Stimulated activated CD8-positive, alpha-beta memory T cell treated with anti-CD3 and anti-CD28 coated beads, Interleukin-15, amount 100 ng/mL, for 1 hour (primary cell): ENCODE measurements around the gene CACNA2D1.
"Not testable (repeated sequence)": the region's sequence is repeated elsewhere in the genome, so short reads cannot be mapped to it uniquely, and the experiment has no call there.

Experiments
- DNase-seq: peaks from one replicate; pipeline ENCODE4 v3.0.0-alpha.2; 2020; ENCODE audit warnings: low read depth

Gene CACNA2D1

DNA sequence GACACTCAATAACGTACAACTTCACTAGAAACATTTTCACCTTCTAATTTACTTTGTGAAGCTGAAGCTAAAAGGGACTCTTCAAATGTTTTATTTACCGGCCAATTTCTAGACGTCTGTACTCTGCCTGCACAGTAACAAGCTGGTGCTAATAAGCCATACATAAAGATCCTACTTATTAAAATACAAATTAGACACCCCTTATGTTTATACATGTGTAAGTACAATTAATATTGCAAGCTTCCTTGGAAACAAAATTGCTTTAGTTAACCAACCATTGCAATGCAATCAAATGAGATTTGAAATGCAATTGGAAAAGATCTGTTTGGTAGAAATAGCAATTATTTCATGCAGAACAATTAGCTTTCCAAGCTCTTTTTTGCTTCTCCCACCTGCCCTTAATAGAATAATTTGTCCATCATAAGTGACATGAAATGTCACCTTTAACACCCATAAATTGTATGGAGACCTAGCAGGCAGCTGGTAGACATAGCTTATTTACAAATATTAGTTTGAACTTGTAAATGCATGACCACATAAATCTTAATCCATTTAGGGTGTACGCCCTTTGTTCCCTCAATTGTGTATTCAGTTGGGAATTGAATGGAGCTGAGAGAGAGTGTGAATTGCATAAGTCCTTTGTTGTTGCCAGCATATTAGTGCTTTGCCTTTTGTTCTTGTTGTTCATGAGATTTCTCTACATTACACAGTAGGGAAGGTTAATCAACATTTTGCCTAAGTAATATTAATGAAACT is 277.1 kb downstream of the CACNA2D1 start:
- DNase-seq, result no peak

DNA sequence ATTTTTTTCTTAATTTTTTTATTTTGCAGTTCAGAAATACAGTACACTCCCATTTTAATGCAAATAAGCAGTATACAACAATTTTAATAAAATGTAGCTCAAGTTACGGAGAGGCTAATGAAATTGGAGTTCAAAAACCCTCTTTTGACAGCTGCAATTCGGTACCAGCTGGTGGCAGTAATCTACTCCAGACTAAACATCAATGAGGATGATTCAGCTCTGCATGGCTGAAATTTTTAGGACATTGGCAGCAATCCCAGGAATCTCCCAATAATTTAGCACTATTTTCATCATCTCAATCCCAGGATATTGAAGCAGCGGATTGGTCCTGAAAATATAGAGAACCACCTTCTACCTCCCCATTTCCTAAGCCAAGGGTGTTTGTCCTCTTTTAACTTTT is 278.8 kb downstream of the CACNA2D1 start:
- no peak for DNase-seq

DNA sequence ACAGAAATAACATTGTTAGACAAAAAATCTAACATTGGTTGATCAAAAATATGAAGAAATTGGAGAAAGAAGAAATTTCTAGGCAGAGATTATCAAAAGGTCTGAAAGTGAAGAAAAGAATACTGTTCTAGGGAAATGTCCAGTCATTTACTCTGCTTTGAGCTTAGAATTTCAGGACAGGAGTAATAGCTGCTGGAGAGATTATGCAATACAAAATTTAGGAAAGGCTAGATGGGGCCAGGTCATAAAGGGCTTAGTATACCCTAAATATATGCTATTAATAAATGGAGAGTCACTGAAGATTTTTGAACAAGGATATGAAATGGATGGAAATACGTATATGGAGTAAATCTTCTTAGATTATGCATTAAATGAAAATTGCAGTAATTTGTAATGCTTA is 279.2 kb downstream of the CACNA2D1 start:
- DNase-seq, result no peak

DNA sequence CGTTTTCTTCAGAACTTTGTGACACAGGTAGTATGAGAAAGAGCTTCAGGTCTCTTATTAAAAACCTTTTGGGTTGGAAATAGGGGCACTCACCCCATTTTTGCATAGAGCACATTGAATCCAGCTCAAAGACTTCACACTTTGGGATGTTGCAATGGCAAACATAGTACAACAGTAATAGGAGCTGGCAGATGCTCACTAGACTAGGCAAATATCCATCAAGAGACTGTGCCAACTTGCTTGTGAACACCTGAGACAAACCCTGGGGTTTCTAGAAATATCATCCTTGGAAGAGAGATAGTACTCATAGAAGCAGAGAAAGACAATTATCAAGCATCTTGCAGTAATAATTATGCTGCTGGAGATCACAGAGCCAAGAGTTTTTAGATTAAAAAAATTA is 280.0 kb downstream of the CACNA2D1 start:
- DNase-seq, result no peak

DNA sequence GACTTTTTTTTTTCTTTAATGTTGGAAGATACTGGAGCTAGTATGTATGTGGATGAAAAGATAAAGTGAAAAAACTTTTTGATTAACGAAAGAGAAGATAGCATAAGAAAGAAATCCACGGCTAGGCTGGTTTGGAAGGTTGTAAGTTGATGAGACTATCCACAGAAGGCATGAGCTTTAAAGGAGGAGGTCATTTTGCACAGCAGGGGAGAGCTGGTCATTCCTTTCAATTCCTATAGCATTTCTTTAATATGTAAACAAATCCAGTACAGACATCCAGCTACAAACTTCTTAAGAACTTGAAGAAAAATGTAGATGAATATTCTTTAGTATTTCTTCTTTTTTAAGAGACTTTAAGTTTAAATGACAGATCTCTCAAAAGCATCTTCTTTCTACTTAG is 281.3 kb downstream of the CACNA2D1 start:
- no peak for DNase-seq

DNA sequence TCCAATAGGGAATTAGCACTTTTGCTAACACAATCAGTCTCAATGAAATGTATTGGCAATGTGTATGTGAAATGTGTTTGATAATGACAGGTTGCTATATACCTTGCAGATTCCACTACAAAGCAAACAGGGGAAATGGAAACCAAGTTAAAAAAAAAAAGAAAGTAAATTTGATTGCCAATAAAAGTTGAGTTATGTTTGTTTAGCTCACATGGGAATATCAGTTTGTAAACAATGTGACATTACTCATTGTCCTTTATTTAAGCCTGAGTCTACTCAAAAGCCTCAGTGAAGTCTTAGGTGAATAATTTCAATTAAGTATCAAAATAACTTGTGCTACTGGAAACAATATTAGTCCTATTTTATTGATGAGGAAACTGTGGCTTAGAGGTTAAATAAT is 285.2 kb downstream of the CACNA2D1 start:
- DNase-seq, result no peak

DNA sequence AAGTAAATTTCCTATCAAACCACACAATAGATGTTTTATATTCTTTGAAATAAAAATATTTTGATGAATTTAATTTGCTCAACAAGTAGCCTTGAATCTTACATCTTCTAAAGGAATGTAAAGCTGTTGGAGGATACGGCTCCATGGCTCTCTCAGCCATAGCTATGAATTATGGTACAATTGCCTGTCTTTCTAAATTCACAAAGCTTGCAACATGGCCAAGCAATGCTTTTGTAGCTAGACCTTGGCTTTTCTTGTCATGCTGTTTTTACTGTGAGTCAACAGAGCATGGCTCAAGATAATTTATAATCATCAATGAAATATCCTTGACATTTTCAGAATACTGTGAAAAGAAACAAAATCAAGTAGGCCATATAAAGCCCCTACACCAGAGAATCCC is 286.7 kb downstream of the CACNA2D1 start:
- DNase-seq, result no peak

DNA sequence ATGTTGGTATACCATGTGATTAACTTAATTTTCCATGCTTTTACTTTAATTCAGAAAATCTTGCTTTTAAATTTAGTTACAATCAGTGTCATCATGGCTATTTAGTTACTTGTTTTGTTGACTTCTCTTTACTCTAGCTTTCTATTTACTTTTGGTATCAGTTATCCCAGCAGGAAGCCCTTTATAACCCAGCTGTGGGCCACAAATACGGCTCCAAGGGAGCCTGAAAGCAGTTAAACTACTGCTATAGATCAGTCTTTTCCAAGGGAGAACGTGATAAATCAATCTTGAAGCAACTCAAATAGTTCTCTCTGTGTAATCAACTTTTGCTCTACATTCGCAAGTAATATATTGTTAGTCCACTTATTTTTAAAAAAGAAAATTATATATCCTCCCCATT is 287.4 kb downstream of the CACNA2D1 start:
- DNase-seq, result no peak

DNA sequence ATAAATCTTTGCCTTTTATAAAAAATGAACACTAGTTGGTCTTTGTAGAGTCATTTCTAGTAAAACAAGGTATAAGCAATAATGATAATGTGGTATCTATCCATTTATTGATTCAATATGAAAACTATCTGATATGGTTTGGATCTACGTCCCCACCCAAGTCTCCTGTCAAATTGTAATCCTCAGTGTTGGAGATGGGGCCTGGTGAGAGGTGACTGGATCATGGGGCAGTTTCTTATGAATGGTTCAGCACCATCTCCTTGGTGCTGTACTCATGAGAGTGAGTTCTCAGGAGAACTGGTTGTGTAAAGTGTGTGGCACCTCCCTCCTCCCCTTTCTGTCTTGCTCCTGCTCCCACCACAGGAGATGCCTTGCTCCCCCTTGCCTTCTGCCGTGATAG is 288.8 kb downstream of the CACNA2D1 start:
- no peak for DNase-seq

DNA sequence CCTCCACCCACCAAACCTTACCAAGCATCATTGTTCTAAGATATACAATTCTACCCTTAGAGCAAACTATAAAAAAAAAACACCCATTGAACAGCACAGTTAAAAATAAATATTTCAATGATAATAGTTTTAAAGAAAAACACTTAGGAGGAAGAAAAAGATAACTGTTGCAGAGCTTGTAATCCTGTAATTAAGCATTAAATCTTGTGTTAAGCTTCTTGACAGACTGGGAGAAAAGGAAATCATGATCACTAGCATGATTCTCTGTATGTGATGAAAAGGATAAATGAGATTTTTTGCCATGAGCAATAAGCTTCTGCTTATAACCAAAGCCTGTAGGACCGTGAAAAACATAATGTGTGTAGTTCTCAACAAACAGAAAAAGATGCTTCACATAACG is 289.8 kb downstream of the CACNA2D1 start:
- no peak for DNase-seq

DNA sequence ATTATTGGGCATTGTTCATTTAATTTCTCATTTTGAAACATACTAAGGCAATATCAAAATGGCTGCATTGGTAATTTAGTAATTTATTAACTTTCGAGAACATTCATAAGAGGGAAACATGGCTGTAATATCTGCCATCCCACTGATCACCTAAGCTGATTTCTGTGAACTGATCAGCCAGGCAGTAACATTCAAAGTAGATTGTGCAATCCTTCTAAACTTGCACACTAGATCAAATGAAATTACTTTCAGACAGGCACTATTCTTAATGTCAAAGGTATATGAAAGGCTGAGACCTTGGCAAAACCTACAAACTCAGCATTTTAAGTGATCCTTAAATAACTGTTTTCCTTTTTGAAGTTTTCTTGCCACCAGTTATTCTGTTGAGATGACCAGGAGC is 290.7 kb downstream of the CACNA2D1 start:
- DNase-seq, result no peak

DNA sequence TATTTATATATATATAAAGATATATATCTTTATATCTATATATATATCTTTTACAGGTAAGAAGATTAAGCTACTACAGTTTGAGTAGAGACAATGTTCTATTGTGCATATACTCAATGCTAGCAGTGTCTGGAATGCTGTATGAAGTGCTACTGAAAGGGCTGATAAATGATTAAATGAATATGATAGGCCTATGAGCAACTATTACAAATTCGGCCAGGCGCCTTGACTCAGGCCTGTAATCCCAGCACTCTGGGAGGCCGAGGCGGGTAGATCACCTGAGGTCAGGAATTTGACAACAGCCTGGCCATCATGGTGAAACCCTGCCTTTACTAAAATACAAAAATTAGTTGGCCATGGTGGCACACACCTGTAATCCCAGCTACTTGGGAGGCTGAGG is 297.1 kb downstream of the CACNA2D1 start:
- DNase-seq, result no peak

DNA sequence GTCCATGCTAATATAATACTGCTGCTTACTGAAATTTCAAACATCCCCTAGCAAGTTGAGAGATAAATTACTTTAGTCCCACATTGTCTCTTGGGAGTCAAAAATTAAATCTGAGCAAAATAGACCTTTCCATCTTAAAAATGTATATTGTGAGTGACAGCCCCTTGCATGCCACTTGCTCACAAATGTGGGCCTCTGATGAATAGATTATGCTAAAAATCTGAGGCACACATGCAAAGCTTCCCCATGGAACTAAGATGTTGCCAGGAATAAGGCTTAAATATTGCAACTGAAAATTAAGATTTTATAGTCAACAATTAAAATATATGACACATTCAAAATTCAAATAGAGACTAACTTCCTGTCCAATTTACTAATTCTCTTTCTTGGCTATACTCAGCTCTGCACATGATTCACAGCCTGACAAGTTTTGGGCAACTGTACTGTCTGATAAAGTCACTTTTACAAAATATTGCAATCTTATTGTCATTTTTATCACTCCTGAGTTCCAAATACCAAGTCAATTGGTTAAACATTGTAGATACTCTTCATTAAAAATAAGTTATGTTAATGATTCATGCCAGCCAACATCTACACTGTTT is 301.2 kb downstream of the CACNA2D1 start:
- no peak for DNase-seq

DNA sequence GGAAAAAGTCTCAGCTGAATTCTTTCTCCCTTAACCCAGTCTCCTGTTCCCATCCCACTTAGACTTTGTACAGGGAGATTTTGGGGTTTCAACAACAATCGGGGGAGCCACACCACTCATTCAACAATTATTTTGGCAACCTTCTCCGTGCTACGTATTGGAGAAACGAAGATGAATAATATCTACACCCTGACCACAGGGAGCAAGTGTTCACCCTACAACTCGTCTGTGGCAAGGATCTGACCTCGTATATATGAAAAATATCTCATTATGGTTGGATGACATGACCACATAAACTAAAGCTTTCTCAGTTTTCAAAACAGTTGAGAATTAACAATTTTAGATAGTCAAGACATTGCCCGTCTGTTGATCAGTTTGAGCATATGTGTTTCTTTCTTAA is 302.1 kb downstream of the CACNA2D1 start:
- DNase-seq, result no peak

DNA sequence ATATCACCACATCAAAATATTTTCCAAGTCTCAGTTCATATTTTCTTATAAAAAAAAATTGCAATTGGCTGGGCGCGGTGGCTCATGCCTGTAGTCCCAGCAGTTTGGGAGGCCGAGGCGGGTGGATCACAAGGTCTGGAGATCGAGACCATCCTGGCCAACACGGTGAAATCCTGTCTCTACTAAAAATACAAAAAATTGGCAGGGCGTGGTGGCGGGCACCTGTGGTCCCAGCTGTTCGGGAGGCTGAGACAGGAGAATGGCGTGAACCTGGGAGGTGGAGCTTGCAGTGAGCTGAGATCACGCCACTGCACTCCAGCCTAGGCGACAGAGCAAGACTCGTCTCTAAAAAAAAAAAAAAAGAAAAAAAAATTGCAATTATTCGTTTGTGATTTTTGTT is 303.0 kb downstream of the CACNA2D1 start:
- not testable (repeated sequence) for DNase-seq

DNA sequence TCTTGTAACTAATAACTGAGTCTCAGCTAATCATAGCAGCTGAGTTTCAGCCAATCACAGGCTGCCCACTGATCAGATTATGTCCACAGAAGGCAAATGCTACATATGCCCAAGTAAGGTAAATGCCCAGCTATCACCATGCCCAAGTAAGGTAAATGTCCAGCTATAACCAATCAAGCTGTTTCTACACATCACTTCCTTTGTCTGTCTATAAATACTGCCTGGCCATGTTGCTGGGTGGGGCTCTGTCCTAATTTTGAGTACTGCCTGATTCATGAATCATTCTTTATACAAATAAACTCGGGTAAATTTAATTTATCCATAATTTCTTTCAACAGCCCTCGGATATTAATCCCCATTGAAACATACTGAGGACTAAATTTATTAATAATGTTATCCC is 312.4 kb downstream of the CACNA2D1 start:
- DNase-seq, result no peak

DNA sequence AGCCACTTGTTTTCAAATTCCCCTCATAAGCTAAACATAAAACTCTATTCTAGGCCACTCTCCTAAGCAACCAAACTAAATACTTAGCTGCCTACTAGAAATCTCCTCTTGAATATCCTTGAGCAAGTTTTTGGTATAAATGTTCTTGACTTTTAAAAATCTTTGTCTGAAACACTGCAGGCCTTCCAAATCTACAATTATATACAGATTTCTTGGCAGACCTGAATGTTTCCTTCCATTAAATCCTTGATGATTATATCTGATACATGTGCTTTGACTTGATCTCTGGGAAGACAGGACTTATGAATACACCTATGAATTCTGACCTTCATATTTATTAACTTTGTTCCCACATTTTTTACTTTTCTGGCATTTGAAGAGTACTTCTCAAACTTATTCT is 314.5 kb downstream of the CACNA2D1 start:
- DNase-seq, result no peak

DNA sequence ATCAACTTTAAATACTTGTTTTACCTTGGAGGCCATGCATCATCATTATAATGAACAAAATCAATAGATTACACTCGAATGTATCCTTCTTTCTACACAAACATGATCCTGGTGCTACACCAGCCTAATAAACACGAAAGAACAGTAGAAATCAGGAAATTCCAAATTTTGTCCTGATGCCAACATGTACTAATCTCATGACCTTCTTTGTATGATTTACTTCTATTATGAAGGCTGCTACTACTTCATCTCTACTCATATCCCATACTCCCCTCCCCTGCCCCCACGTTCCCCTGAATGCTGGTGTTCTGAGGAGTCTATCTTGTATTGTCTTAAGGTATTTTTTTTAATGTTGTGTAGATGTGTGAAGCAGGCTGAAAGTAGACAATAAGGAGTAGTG is 315.0 kb downstream of the CACNA2D1 start:
- no peak for DNase-seq

DNA sequence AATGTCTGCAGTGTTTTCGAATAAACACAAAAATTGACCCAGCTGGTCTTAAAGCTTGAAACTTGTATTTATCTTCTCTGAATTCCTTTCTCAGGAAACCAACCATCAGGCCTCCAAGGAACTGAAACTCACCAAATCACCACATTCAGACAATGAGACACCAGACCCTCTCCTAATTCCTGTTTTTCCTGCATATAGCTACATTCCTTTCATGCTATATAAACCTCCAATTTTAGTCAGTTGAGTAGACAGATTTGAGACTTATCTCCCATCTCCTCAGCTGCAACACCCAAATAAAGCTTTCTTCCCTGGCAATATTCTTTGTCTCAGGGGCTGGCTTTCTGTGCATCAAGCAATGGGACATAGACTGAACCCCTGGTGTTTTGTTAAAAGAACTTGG is 317.0 kb downstream of the CACNA2D1 start:
- no peak for DNase-seq

DNA sequence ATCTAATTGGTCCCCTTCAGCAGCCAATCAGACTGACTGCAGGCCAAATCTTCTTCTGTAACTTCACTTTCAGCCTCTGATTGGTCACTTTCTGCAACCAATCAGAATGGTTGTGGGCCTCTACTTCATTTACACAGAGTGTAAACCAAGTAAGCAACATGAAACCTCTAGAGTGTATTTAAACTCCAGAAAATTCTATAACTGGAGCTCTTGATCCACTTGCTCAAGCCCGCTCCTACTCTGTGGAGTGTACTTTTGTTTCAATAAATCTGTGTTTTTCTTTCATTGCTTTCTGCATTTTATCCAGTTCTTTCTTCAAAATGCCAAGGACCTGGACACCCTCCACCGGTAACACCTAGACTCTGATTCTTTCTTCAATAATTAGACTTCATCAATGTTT is 319.1 kb downstream of the CACNA2D1 start:
- no peak for DNase-seq

DNA sequence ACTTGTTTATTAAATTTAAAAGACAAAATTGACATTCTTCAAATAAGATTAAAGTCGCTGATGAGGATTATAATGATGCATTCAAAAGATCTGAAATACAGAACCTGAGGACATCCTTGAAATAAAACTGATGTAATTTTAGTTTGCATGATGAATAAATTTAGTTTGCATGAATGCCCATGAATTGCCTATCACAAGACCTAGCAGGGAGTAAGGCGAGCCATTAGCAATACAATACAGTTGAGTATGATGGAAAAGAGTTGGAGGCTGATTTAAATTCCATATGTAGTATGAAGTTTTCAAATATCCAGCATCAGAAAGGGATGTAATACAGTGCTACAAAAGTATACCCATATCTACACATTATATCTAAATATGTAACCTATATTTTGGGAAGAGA is 321.3 kb downstream of the CACNA2D1 start:
- no peak for DNase-seq

DNA sequence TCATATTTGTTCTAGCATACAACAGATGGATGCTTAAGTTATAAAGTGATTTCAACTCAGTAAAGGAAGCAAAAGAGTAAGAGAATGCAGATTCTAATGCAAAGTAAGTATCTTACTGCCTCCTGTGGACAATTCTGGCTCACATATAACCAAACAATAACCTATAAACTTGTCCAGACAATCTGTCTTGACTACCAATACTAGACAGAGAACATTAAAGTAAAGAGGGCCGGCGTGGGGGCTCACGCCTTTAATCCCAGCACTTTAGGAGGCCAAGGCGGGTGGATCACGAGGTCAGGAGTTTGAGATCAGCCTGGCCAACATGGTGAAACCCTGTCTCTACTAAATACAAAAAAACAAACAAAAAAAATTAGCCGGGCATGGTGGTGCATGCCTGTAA is 329.3 kb downstream of the CACNA2D1 start:
- no peak for DNase-seq

DNA sequence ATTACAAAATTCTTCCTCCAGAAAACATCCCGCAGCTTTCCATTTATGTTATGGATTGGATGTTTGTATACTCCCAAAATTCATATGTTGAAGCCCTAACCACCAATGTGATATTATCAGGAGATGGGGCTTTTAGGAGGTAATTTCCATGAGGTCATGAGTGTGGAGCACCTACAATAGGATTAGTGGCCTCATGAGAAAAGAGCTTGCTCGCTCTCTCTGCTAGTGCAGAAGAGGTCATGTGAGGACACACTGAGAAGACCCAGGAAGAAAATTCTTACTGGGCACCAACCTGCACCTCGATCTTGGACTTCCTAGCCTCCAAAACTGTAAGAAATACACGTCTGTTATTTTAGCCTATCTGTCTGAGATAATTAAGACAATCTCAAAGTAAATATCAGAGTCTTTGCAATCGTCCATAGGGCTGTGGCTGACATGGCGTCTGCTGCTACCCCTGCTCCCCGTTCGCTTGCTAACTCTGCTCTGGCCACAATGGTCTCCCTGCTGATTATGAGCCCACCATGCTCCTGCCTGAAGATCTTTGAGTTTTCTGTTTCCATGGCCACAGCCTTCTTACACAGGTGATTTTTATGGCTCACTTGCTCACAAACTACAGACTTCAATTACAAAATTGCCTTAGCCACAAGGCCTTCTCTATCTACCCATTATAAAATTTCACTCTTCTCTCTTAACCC is 333.3 kb downstream of the CACNA2D1 start:
- DNase-seq, result no peak

DNA sequence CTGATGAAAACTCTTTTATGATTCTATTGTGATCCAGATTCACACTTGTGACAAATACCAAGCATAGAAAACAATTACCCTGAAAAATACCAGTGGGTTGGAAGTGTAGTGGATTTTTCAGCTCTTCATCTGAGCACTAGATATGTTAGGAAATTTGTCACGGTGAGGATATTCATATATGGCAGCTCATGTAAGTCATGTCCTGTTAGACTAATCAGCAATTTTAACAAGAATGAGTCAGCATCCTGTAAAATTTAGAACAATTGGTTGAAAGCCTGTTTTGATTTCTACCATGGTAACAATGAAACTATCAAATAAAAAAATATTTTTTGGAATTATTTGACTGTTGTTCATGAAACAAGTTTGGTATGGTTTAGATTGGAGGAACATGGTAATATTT is 334.3 kb downstream of the CACNA2D1 start:
- DNase-seq, result no peak
